KOPT-K1 (cell line): ENCODE results near the gene STIM1.
"Not testable (repeated sequence)": the region's sequence is repeated elsewhere in the genome, so short reads cannot be mapped to it uniquely, and the experiment has no call there.

Experiments used
- H3K27ac ChIP-seq: fragments of 200-600 bp; sonication (generic); 2 replicates; pipeline ENCODE4 v1.5.1; 2016; ENCODE audit warnings: antibody characterized with exemption, mild to moderate bottlenecking, low read depth, low read length; ENCODE audit not compliant: poor library complexity, severe bottlenecking
- H3K36me3 ChIP-seq: fragments of 200-600 bp; sonication (generic); 2 replicates; pipeline ENCODE4 v1.5.1; 2017; ENCODE audit warnings: antibody characterized with exemption, mild to moderate bottlenecking, low read length, moderate library complexity; ENCODE audit not compliant: insufficient read depth
- H3K9me3 ChIP-seq: fragments of 200-600 bp; sonication (generic); 2 replicates; pipeline ENCODE4 v1.5.1; 2017; ENCODE audit warnings: antibody characterized with exemption, low read length, mild to moderate bottlenecking; ENCODE audit not compliant: insufficient read depth, poor library complexity, severe bottlenecking

Gene STIM1

GRCh38 chr11:4053200-4053599 is 197.7 kb downstream of the STIM1 start:
- not testable (repeated sequence) for H3K27ac ChIP-seq, H3K9me3 ChIP-seq
- peaks cover 37% of the 10 kb centered on the region for H3K36me3 ChIP-seq

GRCh38 chr11:4054643-4055042 is 199.2 kb downstream of the STIM1 start:
- Histone ChIP-seq H3K9me3 (no peaks in the 10 kb centered on the region), H3K36me3 (peaks cover 42% of the 10 kb centered on the region), H3K27ac (no peak overlapping the region)

- H3K27ac ChIP-seq, result no peak overlapping the region
- peaks cover 67% of the 10 kb centered on the region for H3K36me3 ChIP-seq
Measured at GRCh38 chr11:4059424-4059823, 204.0 kb downstream of the STIM1 start.

GRCh38 chr11:4060182-4060923 is 204.9 kb downstream of the STIM1 start:
- Histone ChIP-seq H3K36me3 (peaks cover 69% of the 10 kb centered on the region), H3K9me3 (no peaks in the 10 kb centered on the region), H3K27ac (no peak overlapping the region)

More at GRCh38 chr11:4059424-4059823, 204.0 kb downstream of the STIM1 start:
- H3K9me3 ChIP-seq, result no peaks in the 10 kb centered on the region

DNA sequence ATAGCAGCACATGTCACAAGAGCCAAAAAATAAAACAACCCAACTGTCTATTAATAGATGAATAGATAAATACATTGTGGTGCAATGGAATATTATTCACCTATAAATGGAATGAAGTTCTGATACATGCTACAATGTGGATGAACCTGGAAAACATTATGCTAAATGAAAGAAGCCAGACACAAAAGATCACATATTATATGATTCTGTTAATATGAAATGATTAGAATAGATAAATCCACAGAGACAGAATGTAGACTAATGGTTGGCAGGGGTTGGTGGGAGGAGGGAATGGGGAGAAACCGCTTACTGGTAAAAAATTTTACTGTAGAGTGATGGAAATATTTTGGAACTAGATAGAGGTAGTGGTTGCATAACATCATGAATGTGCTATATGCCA is 206.2 kb downstream of the STIM1 start:
- Histone ChIP-seq H3K27ac (no peak overlapping the region), H3K36me3 (peaks cover 64% of the 10 kb centered on the region), H3K9me3 (no peaks in the 10 kb centered on the region)

DNA sequence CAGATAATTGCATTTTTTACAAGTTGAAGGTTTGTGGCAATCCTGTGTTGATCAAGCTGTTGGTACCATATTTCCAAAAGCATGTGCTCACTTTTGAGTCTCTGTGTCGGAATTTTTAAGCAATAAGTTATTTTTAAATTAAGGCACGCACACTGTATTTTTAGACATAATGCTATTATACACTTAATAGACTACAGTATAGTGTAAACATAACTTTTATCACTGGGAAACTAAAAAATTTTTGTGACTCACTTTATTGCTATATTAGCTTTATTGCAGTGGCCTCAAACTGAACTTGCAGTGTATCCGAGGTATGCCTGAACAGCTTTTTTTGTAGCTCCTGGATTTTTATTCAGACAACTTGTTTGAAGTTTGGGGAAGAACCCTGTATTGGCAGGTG is 207.9 kb downstream of the STIM1 start:
- no peak overlapping the region for H3K27ac ChIP-seq
- no peaks in the 10 kb centered on the region for H3K9me3 ChIP-seq
- H3K36me3 ChIP-seq, result peaks cover 62% of the 10 kb centered on the region

DNA sequence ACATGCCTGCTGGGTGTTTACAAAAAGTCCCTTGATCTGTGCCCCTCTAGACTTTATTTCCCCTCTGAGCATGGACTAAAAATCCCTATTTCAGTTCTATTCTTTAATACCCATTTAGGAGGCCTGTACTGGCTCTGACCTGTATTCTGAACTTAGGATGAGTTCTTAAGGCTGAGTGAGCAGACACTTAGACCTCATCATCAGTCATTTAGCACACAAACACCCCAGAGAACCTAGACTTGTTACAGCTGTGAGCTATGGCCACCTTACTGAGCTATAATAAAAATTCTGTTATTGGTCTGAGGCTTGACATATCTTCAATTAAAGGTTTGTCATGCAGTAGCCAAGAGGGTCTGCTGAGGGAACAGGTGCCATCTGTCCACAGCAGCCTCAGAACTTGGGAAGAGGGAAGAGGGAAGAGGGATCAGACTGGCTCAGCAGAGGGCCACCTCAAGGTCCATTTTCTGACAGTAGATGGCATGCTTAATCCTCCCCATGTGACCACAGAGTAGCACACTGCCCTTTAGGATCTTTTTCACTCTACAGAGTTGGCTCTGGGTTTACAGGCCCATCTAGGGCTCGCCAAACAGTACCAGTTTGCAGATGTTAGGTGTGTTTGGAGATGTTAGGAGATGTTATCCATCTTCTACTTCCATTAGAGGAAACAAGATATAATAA is 209.0 kb downstream of the STIM1 start:
- H3K9me3 ChIP-seq, result no peaks in the 10 kb centered on the region
- H3K27ac ChIP-seq, result no peak overlapping the region
- H3K36me3 ChIP-seq, result peaks cover 54% of the 10 kb centered on the region

GRCh38 chr11:4065086-4065485 is 209.6 kb downstream of the STIM1 start:
- H3K36me3 ChIP-seq, result peaks cover 54% of the 10 kb centered on the region
- H3K27ac ChIP-seq, result no peak overlapping the region
- H3K9me3 ChIP-seq, result no peaks in the 10 kb centered on the region

DNA sequence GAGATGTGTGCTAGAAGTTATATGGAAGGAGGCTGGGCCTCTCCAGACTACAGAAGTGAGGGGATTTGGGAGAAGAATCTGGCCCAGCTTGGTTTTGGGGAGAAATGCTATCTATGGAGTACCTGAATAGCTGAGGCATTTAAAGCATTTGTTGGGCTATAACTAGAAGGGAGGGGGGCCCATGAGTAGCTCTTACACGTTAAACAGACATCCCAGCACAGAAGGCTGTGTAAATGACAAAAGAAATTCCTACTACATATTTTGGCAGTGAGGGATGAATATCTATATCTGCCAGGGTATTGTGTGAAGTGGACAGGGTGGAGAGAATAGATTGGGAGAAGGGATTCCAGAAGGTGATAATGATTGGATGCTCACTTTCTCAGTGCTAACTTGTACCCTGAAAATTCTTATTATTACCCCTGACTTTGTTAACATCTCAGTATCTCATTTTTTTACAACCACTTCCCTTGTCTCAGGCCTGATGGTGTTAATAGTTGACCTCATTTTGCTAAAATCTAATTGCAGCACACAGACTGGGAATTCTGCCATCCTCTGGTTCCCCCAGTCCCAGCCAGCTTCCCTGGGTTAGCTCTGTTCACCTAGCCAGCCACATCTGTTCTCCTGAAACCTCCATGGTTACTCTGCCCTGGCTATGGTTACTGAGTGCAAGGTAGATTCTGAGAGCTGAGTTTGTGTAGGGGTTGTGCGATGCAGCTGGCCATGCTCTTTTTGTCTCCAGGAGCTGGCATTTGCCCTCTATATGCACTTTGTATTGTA is 210.3 kb downstream of the STIM1 start:
- H3K9me3 ChIP-seq, result no peaks in the 10 kb centered on the region
- H3K36me3 ChIP-seq, result peaks cover 54% of the 10 kb centered on the region

DNA sequence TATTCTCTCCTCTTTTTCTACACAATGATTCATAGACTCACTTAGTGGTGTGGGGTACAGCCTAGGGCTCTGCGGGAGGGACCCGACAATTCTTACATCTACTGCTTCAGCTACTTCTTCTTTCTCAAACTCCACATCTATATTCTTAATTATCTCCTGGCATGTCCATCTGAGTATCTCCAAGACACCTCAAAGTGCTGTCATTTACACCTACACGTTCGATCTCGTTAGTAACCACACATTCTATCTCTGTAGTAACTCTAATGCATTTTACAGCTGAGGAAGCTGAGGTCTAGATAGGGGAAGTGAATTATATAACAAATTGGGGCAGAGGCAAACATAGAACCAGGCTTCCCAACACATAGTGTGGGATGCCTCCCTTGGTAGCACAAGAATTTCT is 211.4 kb downstream of the STIM1 start:
- Histone ChIP-seq H3K9me3 (no peaks in the 10 kb centered on the region), H3K27ac (no peak overlapping the region), H3K36me3 (peaks cover 51% of the 10 kb centered on the region)

More for the DNA sequence above, 210.3 kb downstream of the STIM1 start:
- H3K27ac ChIP-seq, result no peak overlapping the region

GRCh38 chr11:4068962-4069361 is 213.5 kb downstream of the STIM1 start:
- H3K9me3 ChIP-seq, result no peaks in the 10 kb centered on the region
- H3K36me3 ChIP-seq, result peaks cover 63% of the 10 kb centered on the region
- H3K27ac ChIP-seq, result peak overlapping the region; percentile 18

DNA sequence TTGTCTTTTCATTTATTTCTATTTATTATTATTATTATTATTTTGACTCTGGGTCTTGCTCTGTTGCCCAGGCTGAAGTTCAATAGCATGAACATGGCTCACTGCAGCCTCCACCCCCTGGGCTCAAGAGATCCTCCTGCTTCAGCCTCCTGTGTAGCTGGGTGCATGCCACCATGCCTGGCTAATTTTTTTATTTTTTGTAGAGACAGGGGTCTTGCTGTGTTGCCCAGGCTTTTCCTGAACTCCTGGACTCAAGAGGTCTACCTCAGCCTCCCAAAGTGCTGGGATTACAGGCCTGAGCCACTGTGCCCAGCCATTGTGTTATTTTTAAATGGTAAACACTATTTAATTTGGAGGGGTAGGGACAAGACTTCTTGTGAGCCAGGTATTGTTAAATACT is 215.9 kb downstream of the STIM1 start:
- Histone ChIP-seq H3K9me3 (no peaks in the 10 kb centered on the region), H3K36me3 (peaks cover 64% of the 10 kb centered on the region)

GRCh38 chr11:4071914-4072313 is 216.4 kb downstream of the STIM1 start:
- peak overlapping the region; percentile 10 for H3K27ac ChIP-seq
- H3K9me3 ChIP-seq, result no peaks in the 10 kb centered on the region
- H3K36me3 ChIP-seq, result peaks cover 58% of the 10 kb centered on the region

More for the DNA sequence above, 215.9 kb downstream of the STIM1 start:
- H3K27ac ChIP-seq, result no peak overlapping the region

GRCh38 chr11:4072668-4073285 is 217.3 kb downstream of the STIM1 start:
- peaks cover 56% of the 10 kb centered on the region for H3K36me3 ChIP-seq
- H3K9me3 ChIP-seq, result no peaks in the 10 kb centered on the region
- peak overlapping the region; percentile 10 for H3K27ac ChIP-seq

DNA sequence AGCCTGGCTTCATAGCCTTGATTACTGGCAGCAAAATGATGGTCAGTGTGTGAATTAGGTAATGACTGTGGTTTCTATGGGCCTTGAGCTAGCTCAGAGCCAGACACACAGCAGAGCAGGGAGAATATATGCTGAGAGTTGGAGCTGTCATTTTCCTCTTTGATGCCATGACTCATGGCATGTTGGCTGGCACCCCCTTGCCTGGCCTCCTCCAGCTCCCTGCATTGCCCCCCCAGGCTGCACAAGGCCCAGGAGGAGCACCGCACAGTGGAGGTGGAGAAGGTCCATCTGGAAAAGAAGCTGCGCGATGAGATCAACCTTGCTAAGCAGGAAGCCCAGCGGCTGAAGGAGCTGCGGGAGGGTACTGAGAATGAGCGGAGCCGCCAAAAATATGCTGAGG is 218.8 kb downstream of the STIM1 start:
- H3K27ac ChIP-seq, result no peak overlapping the region
- H3K36me3 ChIP-seq, result peaks cover 64% of the 10 kb centered on the region
- no peaks in the 10 kb centered on the region for H3K9me3 ChIP-seq
